K562 (cell line): ENCODE measurements around the gene FOXI1. TPM values are rescaled to one million over a fixed set of nuclear protein-coding genes. Genes with fewer than 3 reads are reported as not detected.
A peak's percentile ranks its signal among the peaks of the same experiment; 100 is the strongest.

ENCODE experiments used
- ATAC-seq: fragments of 200-7000 bp; cut with Tn5 transposase; 3 replicates; pipeline ENCODE4 v1.9.1; 2020; ENCODE audit warnings: moderate library complexity
- BruUV-seq: library from RNA; stranded (reverse); fragments of 400-500 nt; replicated peaks from 2 replicates; lab custom pipeline; 2021; lab: Mats Ljungman, UMichigan
- CTCF ChIA-PET: fragments of 300-600 bp; formaldehyde crosslinking; extraction: SDS; loops from one replicate; lab custom pipeline; 2021; ENCODE audit warnings: low intra/inter-chr PET ratio; lab: Yijun Ruan, JAX
- POLR2A ChIA-PET: fragments of 300-600, 350-650 bp; sonication (Branson Sonifier 250); formaldehyde crosslinking; extraction: SDS; loops from one replicate; lab custom pipeline; 2021; ENCODE audit warnings: antibody characterized with exemption, inconsistent platforms; lab: Yijun Ruan, JAX
- DNase-seq, 4 experiments: peaks; one replicate each; pipeline versions ENCODE4 v3.0.0 to v3.0.0-alpha.2; 2011 to 2018; ENCODE audit warnings: low spot score in 3 of 4, mixed read lengths in 3 of 4; ENCODE audit errors: extremely low read depth in 1 of 4
- FAIRE-seq: peaks from 2 replicates; lab custom pipeline; 2011; peaks lifted over from hg19 to GRCh38; lab: Jason Lieb, UNC
- H2AFZ ChIP-seq: 2 replicates; pipeline ENCODE4 v1.6.0; 2011; ENCODE audit warnings: low read depth, low read length, control low read depth, inconsistent platforms
- H3K27ac ChIP-seq: fragments of 200-600 bp; 3 replicates; pipeline ENCODE4 v1.8.0; 2011; ENCODE audit warnings: low read depth, mild to moderate bottlenecking, control low read depth, inconsistent platforms, low read length, moderate library complexity, mixed read lengths; ENCODE audit errors: extremely low read depth
- H3K27me3 ChIP-seq, 2 experiments: fragments of 300-600 bp in 1 of 2; 2 replicates in 1 of 2; 3 replicates in 1 of 2; pipeline versions ENCODE4 v1.6.0 to v1.8.0; 2011; ENCODE audit warnings: inconsistent platforms in 2 of 2, low read length in 2 of 2, mild to moderate bottlenecking in 1 of 2, mixed read lengths in 1 of 2, moderate library complexity in 1 of 2; ENCODE audit not compliant: control insufficient read depth in 2 of 2, insufficient read depth in 2 of 2
- H3K36me3 ChIP-seq: fragments of 300-600 bp; 3 replicates; pipeline ENCODE4 v1.8.0; 2011; ENCODE audit warnings: mild to moderate bottlenecking, low read length, inconsistent platforms; ENCODE audit not compliant: control insufficient read depth, insufficient read depth
- H3K4me1 ChIP-seq, 2 experiments: fragments of 200-600 bp in 1 of 2; replicated peaks in 1 of 2; 2 replicates in 1 of 2; 3 replicates in 1 of 2; pipeline versions ENCODE4 v1.5.1 to v1.8.0; 2011; ENCODE audit warnings: inconsistent platforms in 2 of 2, low read length in 2 of 2, mild to moderate bottlenecking in 1 of 2, mixed read lengths in 1 of 2, moderate library complexity in 1 of 2; ENCODE audit not compliant: control insufficient read depth in 2 of 2, insufficient read depth in 2 of 2
- H3K4me2 ChIP-seq: 2 replicates; pipeline ENCODE4 v1.6.1; 2011; ENCODE audit warnings: low read length, control low read depth, inconsistent platforms, mixed read lengths; ENCODE audit not compliant: insufficient read depth
- H3K4me3 ChIP-seq: fragments of 200-600 bp; sonication (generic), shearing (Covaris generic); 2 replicates; pipeline ENCODE4 v1.5.1; 2016; ENCODE audit warnings: control low read depth, inconsistent platforms
- H3K79me2 ChIP-seq: fragments of 200-600 bp; 3 replicates; pipeline ENCODE4 v1.8.0; 2011; ENCODE audit warnings: low read length, inconsistent platforms; ENCODE audit not compliant: control insufficient read depth, insufficient read depth
- H3K9ac ChIP-seq, 2 experiments: 2 replicates each; pipeline versions ENCODE4 v1.6.0 to v1.6.1; 2011; ENCODE audit warnings: low read depth in 2 of 2, low read length in 2 of 2, control low read depth in 1 of 2, inconsistent platforms in 1 of 2, mild to moderate bottlenecking in 1 of 2, mixed read lengths in 1 of 2; ENCODE audit not compliant: insufficient read depth in 1 of 2
- H3K9me1 ChIP-seq: one replicate; pipeline ENCODE4 v1.6.0; 2011; ENCODE audit warnings: inconsistent platforms, mild to moderate bottlenecking, low read length, moderate library complexity; ENCODE audit not compliant: control insufficient read depth, insufficient read depth
- H3K9me3 ChIP-seq: replicated peaks from 2 replicates; pipeline ENCODE4 v1.5.1; 2011; ENCODE audit warnings: low read depth, low read length, inconsistent platforms; ENCODE audit not compliant: control insufficient read depth, insufficient read depth
- H4K20me1 ChIP-seq: replicated peaks from 2 replicates; pipeline ENCODE4 v1.6.1; 2011; ENCODE audit warnings: low read length, inconsistent platforms, mixed read lengths; ENCODE audit not compliant: control insufficient read depth, insufficient read depth
- CBX2 ChIP-seq: fragments of 200-600 bp; sonication (generic); IDR thresholded peaks from one replicate; pipeline ENCODE4 v1.6.1; 2012; ENCODE audit warnings: mild to moderate bottlenecking, low read length, inconsistent platforms; ENCODE audit not compliant: insufficient read depth, poor library complexity, severe bottlenecking
- E2F1 ChIP-seq: sonication (generic); formaldehyde crosslinking; IDR thresholded peaks from 2 replicates; pipeline ENCODE4 v1.8.1; 2023; ENCODE audit warnings: mild to moderate bottlenecking, missing genetic modification reagents, moderate library complexity
- EGR1 ChIP-seq: fragments of 450-650 bp; conservative IDR thresholded peaks from 2 replicates; pipeline ENCODE4 v1.6.1; 2017; ENCODE audit warnings: mild to moderate bottlenecking
- NRF1 ChIP-seq, 2 experiments: fragments of 450-650 bp; IDR thresholded peaks in 1 of 2; conservative IDR thresholded peaks in 1 of 2; 2 replicates each; pipeline ENCODE4 v1.6.1; 2014; ENCODE audit warnings: mild to moderate bottlenecking in 2 of 2
- TFAP4 ChIP-seq: sonication (generic); formaldehyde crosslinking; IDR thresholded peaks from 2 replicates; pipeline ENCODE4 v1.8.0; 2022; ENCODE audit warnings: missing genetic modification reagents, mild to moderate bottlenecking, moderate library complexity, borderline replicate concordance
- ZNF274 ChIP-seq: IDR thresholded peaks from 2 replicates; pipeline ENCODE4 v1.6.1; 2011; ENCODE audit warnings: low read depth, mild to moderate bottlenecking, low read length, moderate library complexity, borderline replicate concordance
- WGBS: fragments of 100-300 bp; shearing (Covaris generic); methylation state at CpG from one replicate; pipeline ENCODE4 v1.1.6; 2016; ENCODE audit warnings: low coverage, mixed read lengths; ENCODE audit not compliant: insufficient coverage; ENCODE audit errors: missing lambda C conversion rate; 5-methylcytosine and 5-hydroxymethylcytosine counted together
- in situ Hi-C: fragments of 300-500 bp; cut with MboI; formaldehyde crosslinking; loops from 4 replicates; pipeline ENCODE4 v1.15.0; 2018; ENCODE audit warnings: inconsistent platforms, mixed read lengths
- intact Hi-C: fragments of 100-400 bp; cut with micrococcal nuclease; formaldehyde crosslinking; loops from 2 replicates; pipeline ENCODE4 v1.14.2; 2022
- polyA plus RNA-seq, 8 experiments: library from polyadenylated mRNA; depleted of rRNA in 4 of 8; stranded (reverse) in 5 of 8; unstranded in 3 of 8; fragments of >200 nt; fragmentation: Nextera tagmentation in 2 of 8; fragmentation: Illumina TruSeq in 1 of 8; extraction: Ambion mirVana in 2 of 8; extraction: Trizol in 1 of 8; gene quantifications; 2 replicates each; pipeline versions ENCODE4 v1.2.1 to v1.2.3, GENCODE V29; 2011 to 2014; ENCODE audit warnings: inconsistent platforms in 1 of 8, missing spikeins in 1 of 8
- total RNA-seq, 7 experiments: library from RNA; depleted of rRNA in 6 of 7; stranded (reverse); fragments of >200 nt in 6 of 7; fragmentation: Illumina TruSeq in 2 of 7; extraction: Trizol in 2 of 7; gene quantifications; 2 replicates each; pipeline versions ENCODE4 v1.2.1 to v1.2.3, GENCODE V29; 2011 to 2021; ENCODE audit warnings: low replicate concordance in 1 of 7

The FOXI1 gene
- total and polyA plus RNA-seq, 9 of the 15 experiments (the other 6 are each of a cell fraction or from before 2014, with no cell fraction given), result not detected

GRCh38 chr5:170152767-170153166 lies 47.1 kb downstream of the FOXI1 start:
- WGBS, result 22% methylated on average over 3 of the region's 3 CpGs

GRCh38 chr5:170154297-170154696 lies 48.6 kb downstream of the FOXI1 start:
- peak; percentile 27; the same call in 1 of the 2 replicates for TF ChIP-seq TFAP4
- TF ChIP-seq ZNF274, result no peak
- no peak for TF ChIP-seq EGR1
- H4K20me1 ChIP-seq, result peaks cover 21% of the 10 kb centered on the region
- H3K9me1 ChIP-seq, result no peaks in the 10 kb centered on the region
- intact Hi-C loops (loop anchor here (5.0 kb wide), 1 partner anchor 47 kb away; the partner anchor contains the start of gene FOXI1), in situ Hi-C loops (no loop called here)
- DNase-seq (no peak), FAIRE-seq (no peak), ATAC-seq (no peak)
- no peaks in the 10 kb centered on the region for H3K79me2 ChIP-seq
- 21% methylated on average over 4 of the region's 4 CpGs for WGBS
- H3K4me2 ChIP-seq, result no peak overlapping the region
- BruUV-seq, result no TSS peak
- POLR2A ChIA-PET, result no interaction called here
- H2AFZ ChIP-seq, result no peak overlapping the region
- no peak overlapping the region for H3K9ac ChIP-seq
- no peaks in the 10 kb centered on the region for H3K36me3 ChIP-seq
- CTCF ChIA-PET, result no interaction called here
- peaks cover 0 to 14% of the 10 kb centered on the region in 2 experiments; a peak in 3 of 5 replicates for H3K27me3 ChIP-seq
- no peak overlapping the region for H3K4me3 ChIP-seq
- peaks cover 12 to 17% of the 10 kb centered on the region in 2 experiments for H3K4me1 ChIP-seq
- H3K9me3 ChIP-seq, result no peaks in the 10 kb centered on the region
- no peak overlapping the region for H3K27ac ChIP-seq

More at GRCh38 chr5:170152767-170153166, 47.1 kb downstream of the FOXI1 start:
- BruUV-seq, result no TSS peak
- Histone ChIP-seq H2AFZ (no peak overlapping the region), H3K9me1 (no peaks in the 10 kb centered on the region), H3K4me1 (peaks cover 12 to 17% of the 10 kb centered on the region in 2 experiments), H3K4me3 (no peak overlapping the region), H3K9ac (no peak overlapping the region), H3K36me3 (no peaks in the 10 kb centered on the region), H3K4me2 (no peak overlapping the region), H3K9me3 (no peaks in the 10 kb centered on the region), H3K79me2 (no peaks in the 10 kb centered on the region), H3K27me3 (peaks cover 0 to 25% of the 10 kb centered on the region in 2 experiments; a peak in 3 of 5 replicates), H3K27ac (no peak overlapping the region), H4K20me1 (peaks cover 21% of the 10 kb centered on the region)
- DNase-seq (no peak), FAIRE-seq (no peak), ATAC-seq (no peak)
- in situ Hi-C loops, result no loop called here
- CTCF ChIA-PET, result no interaction called here
- POLR2A ChIA-PET, result no interaction called here
- intact Hi-C loops, result loop anchor here (5.0 kb wide), 1 partner anchor 45 kb away; the partner anchor contains the start of gene FOXI1
- TF ChIP-seq NRF1 (conservative IDR thresholded peaks at IDR 0.05 in 1 of 2, IDR thresholded peaks at IDR 0.05 in 1 of 2) (no peak), E2F1 (CRISPR knock-in tag) (no peak), CBX2 (no peak)
- TF ChIP-seq, all 486 proteins: peak for 0
